ENCODE data around the gene RNF123.

Gene RNF123

DNA sequence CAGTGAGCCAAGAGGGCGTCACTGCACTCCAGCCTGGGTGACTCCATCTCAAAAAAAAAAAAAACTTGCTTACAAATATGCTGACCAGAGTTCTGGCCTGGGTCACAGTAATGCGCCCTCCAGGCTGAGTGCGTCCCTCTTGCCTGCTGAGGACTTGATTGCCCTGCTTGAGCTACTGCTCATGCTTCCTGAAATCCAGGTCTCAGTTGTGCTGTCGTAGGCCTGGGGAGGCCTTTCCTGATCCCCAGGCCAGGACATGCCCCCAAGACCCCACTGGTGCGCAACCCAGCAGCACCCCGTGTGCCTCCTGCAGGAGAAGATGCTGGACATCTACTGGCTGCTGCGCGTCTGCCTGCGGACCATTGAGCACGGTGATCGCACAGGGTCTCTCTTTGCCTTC lies 22.8 kb downstream of the RNF123 start:
- TF ChIP-seq ZFX (IDR thresholded peaks at IDR 0.05; ENCODE audit: borderline replicate concordance) = no peak
- TF ChIP-seq, protein P1, sequence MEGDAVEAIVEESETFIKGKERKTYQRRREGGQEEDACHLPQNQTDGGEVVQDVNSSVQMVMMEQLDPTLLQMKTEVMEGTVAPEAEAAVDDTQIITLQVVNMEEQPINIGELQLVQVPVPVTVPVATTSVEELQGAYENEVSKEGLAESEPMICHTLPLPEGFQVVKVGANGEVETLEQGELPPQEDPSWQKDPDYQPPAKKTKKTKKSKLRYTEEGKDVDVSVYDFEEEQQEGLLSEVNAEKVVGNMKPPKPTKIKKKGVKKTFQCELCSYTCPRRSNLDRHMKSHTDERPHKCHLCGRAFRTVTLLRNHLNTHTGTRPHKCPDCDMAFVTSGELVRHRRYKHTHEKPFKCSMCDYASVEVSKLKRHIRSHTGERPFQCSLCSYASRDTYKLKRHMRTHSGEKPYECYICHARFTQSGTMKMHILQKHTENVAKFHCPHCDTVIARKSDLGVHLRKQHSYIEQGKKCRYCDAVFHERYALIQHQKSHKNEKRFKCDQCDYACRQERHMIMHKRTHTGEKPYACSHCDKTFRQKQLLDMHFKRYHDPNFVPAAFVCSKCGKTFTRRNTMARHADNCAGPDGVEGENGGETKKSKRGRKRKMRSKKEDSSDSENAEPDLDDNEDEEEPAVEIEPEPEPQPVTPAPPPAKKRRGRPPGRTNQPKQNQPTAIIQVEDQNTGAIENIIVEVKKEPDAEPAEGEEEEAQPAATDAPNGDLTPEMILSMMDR (IDR thresholded peaks at IDR 0.05) = no peak
- H3K27ac ChIP-seq = no peak overlapping the region

DNA sequence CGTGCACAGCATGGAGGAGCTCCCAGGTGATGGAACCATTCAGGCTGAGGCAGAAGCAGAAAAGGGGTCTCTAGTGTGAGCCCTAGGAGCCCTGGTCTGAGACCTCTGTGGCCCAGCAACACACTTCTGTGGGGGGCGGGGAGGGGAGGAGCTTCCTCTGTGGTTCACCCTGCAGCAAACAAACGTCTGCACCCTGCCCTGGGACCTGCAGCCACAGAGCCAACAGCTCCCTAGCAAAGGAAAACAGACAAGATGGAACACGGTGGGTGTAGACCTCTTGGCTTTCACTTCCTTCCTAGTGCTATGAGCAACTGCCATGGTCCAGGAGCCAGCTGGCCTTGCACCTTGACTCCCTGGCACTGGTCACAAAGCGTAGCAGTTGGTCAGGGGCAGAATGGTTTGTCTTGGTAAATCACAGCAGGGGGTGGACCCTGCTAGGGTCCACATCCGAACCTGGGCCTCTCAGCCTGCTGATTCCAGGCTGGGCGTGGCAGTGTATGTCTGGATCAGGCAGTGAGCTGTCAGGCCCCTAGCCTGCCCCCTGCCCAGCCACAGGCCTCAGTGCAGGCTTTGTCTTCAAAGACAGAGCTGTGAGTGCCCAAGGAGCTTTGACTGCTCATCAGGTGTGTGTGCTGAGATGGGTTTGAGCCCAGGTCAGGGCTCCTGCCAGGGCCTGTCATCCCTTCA lies 23.4 kb downstream of the RNF123 start:
- TF ChIP-seq, protein P1 (IDR thresholded peaks at IDR 0.05) = no peak
- TF ChIP-seq ZFX (IDR thresholded peaks at IDR 0.05; ENCODE audit: borderline replicate concordance) = no peak
- H3K27ac ChIP-seq = no peak overlapping the region

DNA sequence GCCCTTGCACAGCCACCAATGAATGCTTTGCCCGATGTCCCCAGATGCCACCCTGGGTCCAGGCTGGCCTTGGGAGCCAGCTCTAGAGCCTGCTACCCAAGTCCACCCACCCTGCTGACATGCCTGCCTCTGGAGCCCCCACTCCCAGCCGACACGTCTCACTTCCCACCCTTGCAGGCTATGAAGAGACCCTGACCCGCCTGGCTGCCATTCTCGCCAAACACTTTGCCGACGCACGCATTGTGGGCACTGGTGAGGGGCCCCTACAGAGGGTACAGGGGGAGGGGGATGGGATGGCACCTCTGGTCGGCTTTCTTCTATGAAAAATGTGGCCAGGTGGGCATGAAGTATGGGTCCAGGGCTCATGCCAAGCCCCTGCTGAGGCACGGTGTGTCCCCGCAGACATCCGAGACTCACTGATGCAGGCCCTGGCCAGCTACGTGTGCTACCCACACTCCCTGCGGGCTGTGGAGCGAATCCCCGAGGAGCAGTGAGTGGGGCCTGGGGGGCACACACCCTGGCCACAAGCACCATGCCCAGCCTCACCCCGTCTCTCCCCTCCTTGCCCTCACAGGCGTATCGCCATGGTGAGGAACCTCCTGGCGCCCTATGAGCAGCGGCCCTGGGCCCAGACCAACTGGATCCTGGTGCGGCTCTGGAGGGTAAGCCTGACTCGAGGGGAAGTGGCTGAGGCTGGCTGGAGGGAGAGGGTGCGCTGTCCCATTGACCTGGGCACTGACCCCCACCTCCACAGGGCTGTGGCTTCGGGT lies 24.2 kb downstream of the RNF123 start:
- TF ChIP-seq, protein P1 (IDR thresholded peaks at IDR 0.05) = no peak
- TF ChIP-seq ZFX (IDR thresholded peaks at IDR 0.05; ENCODE audit: borderline replicate concordance) = no peak
- no peak overlapping the region for H3K27ac ChIP-seq

DNA sequence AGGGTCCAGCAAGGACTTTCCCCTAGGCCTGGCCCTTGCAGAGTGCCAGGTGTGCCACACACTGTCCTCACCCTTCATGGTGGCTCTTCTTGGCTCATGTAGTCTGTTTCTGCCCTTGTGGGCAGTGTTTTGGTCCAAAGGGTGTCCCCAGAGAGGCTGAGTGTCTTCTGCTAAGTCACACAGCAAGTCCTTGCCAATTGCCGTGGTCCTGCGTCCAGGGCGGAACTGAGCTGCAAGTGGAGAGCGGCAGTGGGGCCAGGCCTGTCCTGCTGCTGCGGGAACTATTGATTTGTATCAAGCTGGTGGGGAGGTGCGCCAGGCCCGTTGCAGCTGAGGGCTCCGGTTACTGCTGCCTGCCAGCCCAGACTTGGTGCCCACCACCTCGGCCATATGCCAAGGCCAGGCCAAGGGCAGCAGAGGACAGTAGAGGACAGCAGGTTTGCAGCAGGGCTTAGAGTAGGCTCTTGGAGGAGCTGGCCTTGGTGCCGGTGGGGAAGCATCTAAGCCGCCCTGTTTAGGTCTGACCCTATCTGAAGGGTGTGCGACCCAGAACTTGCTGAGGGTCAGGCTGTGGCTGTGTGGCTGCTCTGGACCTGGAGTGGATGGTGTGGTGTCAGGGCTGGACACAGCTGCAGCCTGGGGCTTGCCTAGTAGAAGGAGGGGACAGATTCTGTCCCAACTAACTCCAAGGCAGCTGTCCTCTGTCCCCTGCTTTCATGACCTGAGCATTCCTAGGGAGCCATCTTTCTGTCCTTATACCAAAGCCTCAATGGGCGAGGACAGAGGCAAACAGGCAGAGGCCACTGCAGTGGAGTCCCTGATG lies 25.6 kb downstream of the RNF123 start:
- TF ChIP-seq, protein P1 (IDR thresholded peaks at IDR 0.05) = no peak
- TF ChIP-seq ZFX (IDR thresholded peaks at IDR 0.05; ENCODE audit: borderline replicate concordance) = no peak
- H3K27ac ChIP-seq = no peak overlapping the region

DNA sequence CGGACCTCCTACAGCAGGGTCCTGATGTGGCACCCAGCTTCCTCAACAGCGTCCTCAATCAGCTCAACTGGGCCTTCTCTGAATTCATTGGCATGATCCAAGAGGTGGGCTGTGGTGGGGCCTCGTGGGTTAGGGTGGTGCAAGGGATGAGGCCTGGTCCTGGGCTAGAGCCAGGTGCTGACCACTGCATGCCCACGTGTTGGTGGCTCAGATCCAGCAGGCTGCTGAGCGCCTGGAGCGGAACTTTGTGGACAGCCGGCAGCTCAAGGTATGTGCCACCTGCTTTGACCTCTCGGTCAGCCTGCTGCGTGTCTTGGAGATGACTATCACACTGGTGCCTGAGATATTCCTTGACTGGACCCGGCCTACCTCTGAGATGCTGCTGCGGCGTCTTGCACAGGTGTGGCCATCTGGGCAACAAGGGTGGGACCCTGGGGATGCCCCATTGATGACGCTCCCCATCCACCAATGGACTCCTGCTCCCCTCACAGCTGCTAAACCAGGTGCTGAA lies 26.3 kb downstream of the RNF123 start:
- TF ChIP-seq ZFX (IDR thresholded peaks at IDR 0.05; ENCODE audit: borderline replicate concordance) = no peak
- TF ChIP-seq, protein P1 (IDR thresholded peaks at IDR 0.05) = no peak
- no peak overlapping the region for H3K27ac ChIP-seq

DNA sequence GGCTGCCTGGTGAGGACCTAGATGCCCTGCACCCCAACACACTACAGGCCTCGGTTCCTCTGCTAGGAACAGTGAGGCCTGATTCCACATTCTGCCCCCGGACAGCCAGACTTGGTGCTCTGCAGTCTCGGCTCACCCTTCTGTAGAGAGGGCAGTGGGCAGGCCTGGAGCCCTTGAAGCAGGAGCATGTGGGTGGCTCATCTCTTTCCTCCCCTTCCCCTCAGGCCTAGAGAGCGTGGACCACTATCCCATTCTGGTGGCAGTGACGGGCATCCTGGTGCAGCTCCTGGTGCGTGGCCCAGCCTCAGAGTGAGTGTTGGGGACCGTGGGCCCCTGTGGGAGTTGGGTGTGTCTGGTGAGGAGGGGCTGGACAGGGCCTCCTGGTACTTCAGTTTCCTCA lies 26.8 kb downstream of the RNF123 start:
- TF ChIP-seq, protein P1 (IDR thresholded peaks at IDR 0.05) = no peak
- TF ChIP-seq ZFX (IDR thresholded peaks at IDR 0.05; ENCODE audit: borderline replicate concordance) = no peak
- H3K27ac ChIP-seq = no peak overlapping the region

Data from 22Rv1 (cell line).